Ascending aorta (tissue), 2 donors: ENCODE results near the gene NHSL1. TPM values are rescaled to one million over a fixed set of nuclear protein-coding genes. Genes with fewer than 3 reads are reported as not detected.

Source experiments
- DNase-seq, 2 donors: peaks; one replicate each; pipeline ENCODE4 v3.0.0-alpha.2; 2019; ENCODE audit warnings: low spot score in 2 of 2
- H3K27ac ChIP-seq, 2 donors: fragments of 200-600 bp; sonication (generic); one replicate each; pipeline ENCODE4 v1.5.1; 2016 to 2017; ENCODE audit warnings: mild to moderate bottlenecking in 1 of 2
- H3K27me3 ChIP-seq: fragments of 200-600 bp; sonication (generic); one replicate; pipeline ENCODE4 v1.5.1; 2017
- H3K36me3 ChIP-seq, 2 donors: fragments of 200-600 bp; sonication (generic); one replicate each; pipeline ENCODE4 v1.5.1; 2016
- H3K4me1 ChIP-seq, 2 donors: fragments of 200-600 bp; sonication (generic); one replicate each; pipeline ENCODE4 v1.5.1; 2016 to 2017; ENCODE audit warnings: mild to moderate bottlenecking in 1 of 2
- H3K4me3 ChIP-seq, 2 donors: fragments of 200-600 bp; sonication (generic); one replicate each; pipeline ENCODE4 v1.5.1; 2016 to 2017; ENCODE audit warnings: mild to moderate bottlenecking in 1 of 2
- H3K9me3 ChIP-seq, 2 donors: fragments of 200-600 bp; sonication (generic); one replicate each; pipeline ENCODE4 v1.5.1; 2016
- CTCF ChIP-seq, 3 experiments: fragments of 200-600 bp in 2 of 3; fragments of 450-650 bp in 1 of 3; sonication (generic) in 2 of 3; IDR thresholded peaks; one replicate each; pipeline ENCODE4 v1.5.1; 2016 to 2019; ENCODE audit warnings: antibody characterized with exemption in 3 of 3, mild to moderate bottlenecking in 1 of 3, moderate library complexity in 1 of 3
- intact Hi-C: fragments of 100-400 bp; cut with DNase I; formaldehyde crosslinking; loops from one replicate; pipeline ENCODE4 v1.15.1; 2023
- total RNA-seq: library from RNA; depleted of rRNA; stranded (reverse); fragments of >200 nt; gene quantifications from one replicate; pipeline ENCODE4 v1.1.0, GENCODE V29; 2016

NHSL1 gene
- total RNA-seq, 1 donor from 2014 or later: 10.4 TPM

- Histone ChIP-seq H3K4me3 (no peak overlapping the region), H3K36me3 (no peaks in the 10 kb centered on the region), H3K9me3 (no peaks in the 10 kb centered on the region), H3K27me3 (no peaks in the 10 kb centered on the region), H3K4me1 (no peaks in the 10 kb centered on the region), H3K27ac (peak overlapping the region in 1 of 2 donors; percentile 27)
- no peak for TF ChIP-seq CTCF (IDR thresholded peaks at IDR 0.05)
- intact Hi-C loops: no loop called here
- DNase-seq: no peak
Measured at GRCh38 chr6:138541823-138542481, 42.7 kb upstream of the NHSL1 start.

GRCh38 chr6:138540468-138540867 is 41.2 kb upstream of the NHSL1 start:
- H3K9me3 ChIP-seq: no peaks in the 10 kb centered on the region
- TF ChIP-seq CTCF (IDR thresholded peaks at IDR 0.05): no peak
- H3K4me3 ChIP-seq: no peak overlapping the region
- no peak for DNase-seq
- H3K4me1 ChIP-seq: no peaks in the 10 kb centered on the region
- H3K36me3 ChIP-seq: no peaks in the 10 kb centered on the region
- intact Hi-C loops: no loop called here
- peak overlapping the region in 1 of 2 donors; percentile 54 for H3K27ac ChIP-seq
- no peaks in the 10 kb centered on the region for H3K27me3 ChIP-seq

GRCh38 chr6:138539876-138540275 is 40.6 kb upstream of the NHSL1 start:
- TF ChIP-seq CTCF (IDR thresholded peaks at IDR 0.05): no peak
- Histone ChIP-seq H3K9me3 (no peaks in the 10 kb centered on the region), H3K4me1 (no peaks in the 10 kb centered on the region), H3K27ac (no peak overlapping the region), H3K27me3 (no peaks in the 10 kb centered on the region), H3K36me3 (no peaks in the 10 kb centered on the region), H3K4me3 (no peak overlapping the region)
- DNase-seq: no peak
- intact Hi-C loops: no loop called here

- no peak for TF ChIP-seq CTCF (IDR thresholded peaks at IDR 0.05)
- no peaks in the 10 kb centered on the region for H3K9me3 ChIP-seq
- H3K4me3 ChIP-seq: no peak overlapping the region
- no peak for DNase-seq
- no peak overlapping the region for H3K27ac ChIP-seq
- no peaks in the 10 kb centered on the region for H3K36me3 ChIP-seq
- intact Hi-C loops: no loop called here
- no peaks in the 10 kb centered on the region for H3K4me1 ChIP-seq
- no peaks in the 10 kb centered on the region for H3K27me3 ChIP-seq
Measured at GRCh38 chr6:138538390-138539031, 39.2 kb upstream of the NHSL1 start.

GRCh38 chr6:138537106-138537505 is 37.8 kb upstream of the NHSL1 start:
- no peak for DNase-seq
- intact Hi-C loops: no loop called here
- no peaks in the 10 kb centered on the region for H3K27me3 ChIP-seq
- TF ChIP-seq CTCF (IDR thresholded peaks at IDR 0.05): no peak
- no peak overlapping the region for H3K4me3 ChIP-seq
- H3K27ac ChIP-seq: peak overlapping the region in 1 of 2 donors; percentile 29
- H3K36me3 ChIP-seq: no peaks in the 10 kb centered on the region
- H3K9me3 ChIP-seq: no peaks in the 10 kb centered on the region
- H3K4me1 ChIP-seq: no peaks in the 10 kb centered on the region
